ENCODE results near the gene MAPK8IP3.
"Not testable (repeated sequence)": the region's sequence is repeated elsewhere in the genome, so short reads cannot be mapped to it uniquely, and the experiment has no call there.

MAPK8IP3 gene

GRCh38 chr16:1713933-1714332, 7.9 kb downstream of the MAPK8IP3 start:
- peak; percentile 61 for DNase-seq

- no peak for DNase-seq
Observed at GRCh38 chr16:1715220-1715619, 9.2 kb downstream of the MAPK8IP3 start.

- DNase-seq = not testable (repeated sequence)
Observed at GRCh38 chr16:1718236-1718635, 12.2 kb downstream of the MAPK8IP3 start.

GRCh38 chr16:1719559-1720229, 13.7 kb downstream of the MAPK8IP3 start:
- not testable (repeated sequence) for DNase-seq

GRCh38 chr16:1721372-1721771, 15.4 kb downstream of the MAPK8IP3 start:
- no peak for DNase-seq

GRCh38 chr16:1723450-1724147, 17.6 kb downstream of the MAPK8IP3 start:
- peak; percentile 67 for DNase-seq

- DNase-seq = no peak
Observed at GRCh38 chr16:1724491-1724890, 18.5 kb downstream of the MAPK8IP3 start.

GRCh38 chr16:1726661-1727502, 20.9 kb downstream of the MAPK8IP3 start:
- DNase-seq = no peak

GRCh38 chr16:1727651-1728624, 21.9 kb downstream of the MAPK8IP3 start:
- DNase-seq = no peak

- no peak for DNase-seq
Observed at GRCh38 chr16:1729026-1729425, 23.0 kb downstream of the MAPK8IP3 start.

- DNase-seq = no peak
Observed at GRCh38 chr16:1729445-1729844, 23.4 kb downstream of the MAPK8IP3 start.

- no peak for DNase-seq
Observed at GRCh38 chr16:1731073-1731472, 25.1 kb downstream of the MAPK8IP3 start.

- no peak for DNase-seq
Observed at GRCh38 chr16:1731603-1732002, 25.6 kb downstream of the MAPK8IP3 start.

GRCh38 chr16:1732071-1732470, 26.1 kb downstream of the MAPK8IP3 start:
- DNase-seq = no peak

- DNase-seq = not testable (repeated sequence)
Observed at GRCh38 chr16:1732551-1732987, 26.6 kb downstream of the MAPK8IP3 start.

- DNase-seq = no peak
Observed at GRCh38 chr16:1734123-1734522, 28.1 kb downstream of the MAPK8IP3 start.

GRCh38 chr16:1734816-1735215, 28.8 kb downstream of the MAPK8IP3 start:
- no peak for DNase-seq

GRCh38 chr16:1740234-1740633, 34.2 kb downstream of the MAPK8IP3 start:
- no peak for DNase-seq

GRCh38 chr16:1740781-1741490, 34.9 kb downstream of the MAPK8IP3 start:
- DNase-seq = no peak

GRCh38 chr16:1741553-1742165, 35.7 kb downstream of the MAPK8IP3 start:
- DNase-seq = no peak
